Activated CD4-positive, alpha-beta T cell treated with anti-CD3 and anti-CD28 coated beads, Interleukin-2, amount 50 U/mL, for 16 hours (primary cell): Measurements from ENCODE around the gene KLF3.

ENCODE experiments used
- DNase-seq: peaks from one replicate; pipeline ENCODE4 v3.0.0-alpha.2; 2020

The KLF3 gene

DNA sequence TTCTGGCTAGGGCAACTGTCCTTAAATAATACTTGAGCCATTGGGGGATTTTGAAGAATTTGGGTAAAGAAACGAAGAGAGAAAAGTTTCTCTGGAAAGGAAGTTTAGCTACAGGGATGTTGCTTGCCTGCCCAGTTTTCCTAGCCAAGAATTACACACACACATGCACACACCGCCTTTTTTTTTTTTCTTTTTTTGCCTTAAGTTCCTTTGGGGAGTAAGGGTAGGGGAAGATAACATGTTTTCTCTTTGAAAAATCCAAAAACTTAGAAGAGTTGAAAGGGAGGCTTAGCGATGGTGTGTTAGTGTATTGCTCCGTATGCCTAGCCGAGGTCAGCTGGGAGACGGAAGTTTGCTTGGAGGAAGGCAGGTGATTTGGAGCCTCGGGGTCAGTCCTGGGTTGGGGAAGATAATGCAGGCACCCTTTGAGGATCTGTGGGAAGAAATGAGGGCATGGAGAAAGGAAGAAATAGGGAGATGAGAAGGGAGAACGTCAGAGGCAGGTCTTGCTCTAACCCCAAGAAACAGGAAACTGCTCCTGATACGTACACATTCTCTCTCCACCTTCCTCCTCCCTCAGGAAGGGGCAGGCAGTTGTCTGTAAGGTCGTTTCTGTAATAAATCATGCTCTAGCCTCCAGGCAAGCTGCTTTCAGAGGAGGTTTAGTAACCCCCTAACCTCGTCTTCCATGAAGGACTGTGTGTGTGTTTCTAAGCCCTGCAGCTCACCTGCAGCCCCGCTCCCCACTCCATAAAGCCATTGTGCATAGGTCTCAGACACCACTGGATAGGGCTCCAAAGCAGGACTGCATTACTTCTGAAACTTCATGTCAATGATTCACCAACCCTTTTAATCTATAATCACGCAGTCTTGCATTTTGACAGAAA lies 10.5 kb downstream of the KLF3 start:
- DNase-seq = no peak

DNA sequence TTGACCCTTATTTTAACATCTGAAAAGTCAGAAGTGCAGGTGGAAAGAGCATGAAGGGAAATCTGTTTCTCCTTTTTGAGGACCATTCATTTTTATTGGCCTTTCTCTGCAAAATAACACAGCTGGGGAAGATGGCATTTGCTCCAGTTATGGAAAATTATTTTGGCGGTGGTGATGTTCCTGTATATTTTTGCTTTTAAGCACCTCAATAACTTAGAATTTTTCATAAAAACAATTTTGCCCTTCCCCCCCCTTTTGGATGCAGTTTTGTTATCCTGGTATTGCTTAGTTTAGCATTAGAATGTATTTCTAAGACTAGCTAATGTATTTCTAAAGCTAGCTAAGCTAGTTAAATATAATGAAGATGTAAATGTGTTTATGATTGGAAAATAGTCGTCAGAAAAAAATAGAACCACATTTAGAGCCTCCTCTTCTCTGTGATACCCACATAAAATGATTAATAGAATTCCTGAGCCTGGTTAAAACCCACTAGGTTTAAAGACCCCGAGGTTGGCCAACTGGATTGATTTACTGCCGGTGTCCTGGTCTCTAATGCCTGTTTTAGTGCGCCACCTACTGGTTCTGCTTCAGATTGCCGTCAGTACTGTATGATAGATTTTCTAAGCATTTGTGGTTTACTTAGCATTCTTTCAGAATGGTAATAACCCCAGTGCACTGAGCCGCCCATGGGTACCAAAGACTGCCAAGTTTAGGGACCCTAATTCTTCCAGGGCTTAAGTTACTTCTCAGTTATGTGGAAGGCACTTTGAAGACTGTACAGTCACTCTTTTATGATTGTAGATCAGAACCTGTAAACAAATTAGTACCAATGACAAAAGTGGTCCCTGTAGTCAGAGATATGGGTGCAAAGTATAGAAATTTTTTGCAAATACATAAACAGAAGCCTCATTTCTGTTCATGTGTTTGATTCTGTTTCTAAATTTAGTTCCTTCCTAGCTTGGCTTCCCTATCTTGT lies 11.4 kb downstream of the KLF3 start:
- peak; percentile 84 for DNase-seq

DNA sequence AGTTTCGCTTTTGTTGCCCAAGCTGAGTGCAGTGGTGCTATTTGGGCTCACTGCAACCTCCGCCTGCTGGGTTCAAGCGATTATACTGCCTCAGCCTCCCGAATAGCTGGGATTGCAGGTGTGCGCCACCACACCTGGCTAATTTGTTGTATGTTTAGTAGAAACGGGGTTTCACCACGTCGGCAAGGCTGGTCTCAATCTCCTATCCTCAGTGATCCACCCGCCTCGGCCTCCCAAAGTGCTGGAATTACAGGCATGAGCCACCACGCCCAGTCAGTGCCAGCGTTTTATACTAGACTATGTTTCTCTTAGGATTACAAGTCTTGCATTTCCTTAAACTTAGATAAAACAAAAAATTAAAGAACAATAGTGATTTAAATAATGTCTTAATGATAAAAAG lies 13.0 kb downstream of the KLF3 start:
- no peak for DNase-seq

DNA sequence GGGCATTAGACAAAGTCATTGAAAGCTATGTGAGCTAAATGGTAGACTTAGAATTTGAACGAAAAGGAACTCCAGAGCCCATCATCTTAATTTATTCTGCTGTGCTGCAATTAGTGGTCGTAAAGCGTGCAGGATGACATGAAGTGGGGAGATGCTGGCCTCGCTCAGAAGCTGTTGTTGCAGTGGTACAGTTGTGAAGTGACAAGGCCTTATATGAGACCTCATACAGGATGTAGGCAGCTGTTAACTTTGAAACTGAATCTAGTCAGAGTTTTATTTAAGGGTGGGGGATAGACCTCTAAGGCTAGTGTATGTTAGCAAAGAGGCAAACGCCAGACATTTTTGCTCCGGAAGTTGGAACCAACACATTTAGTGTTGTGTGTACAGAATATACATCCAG lies 13.4 kb downstream of the KLF3 start:
- DNase-seq = peak; percentile 28

DNA sequence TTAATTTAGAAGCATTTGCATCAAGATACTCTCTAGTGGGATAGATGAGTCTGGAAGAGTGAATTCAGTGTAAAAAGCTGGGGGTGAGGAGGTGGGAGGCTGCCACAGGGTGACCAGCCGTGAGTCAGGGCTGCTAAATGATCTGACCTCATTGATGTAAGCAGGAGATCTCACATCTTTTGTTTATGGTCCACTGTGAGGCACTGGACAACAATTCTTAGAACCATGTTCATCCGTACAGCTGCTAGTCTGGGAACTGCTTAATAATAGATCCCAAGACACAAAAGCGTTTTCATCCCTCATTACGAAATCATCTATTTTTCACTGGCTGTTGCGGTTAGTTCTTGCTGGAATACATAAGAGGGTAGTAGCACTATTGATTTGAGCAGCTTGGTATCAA lies 14.1 kb downstream of the KLF3 start:
- no peak for DNase-seq

DNA sequence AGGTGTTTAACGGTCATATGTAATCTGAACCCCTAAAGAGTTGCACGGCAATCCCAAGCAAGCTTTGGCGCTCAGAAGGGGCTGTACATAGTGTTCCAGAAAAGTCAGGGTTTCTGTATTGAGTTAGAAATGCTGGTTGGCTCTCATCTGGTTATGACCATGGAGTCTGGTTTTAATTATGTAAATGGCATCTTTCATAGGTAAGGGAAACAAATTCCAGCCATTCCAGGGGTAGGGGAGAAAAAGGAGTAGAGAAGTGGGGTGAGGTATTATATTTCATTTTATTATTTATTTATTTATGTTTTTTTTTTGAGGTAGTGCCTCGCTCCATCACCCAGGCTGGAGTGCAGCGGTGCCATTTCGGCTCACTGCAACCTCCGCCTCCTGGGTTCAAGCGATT lies 15.9 kb downstream of the KLF3 start:
- no peak for DNase-seq

DNA sequence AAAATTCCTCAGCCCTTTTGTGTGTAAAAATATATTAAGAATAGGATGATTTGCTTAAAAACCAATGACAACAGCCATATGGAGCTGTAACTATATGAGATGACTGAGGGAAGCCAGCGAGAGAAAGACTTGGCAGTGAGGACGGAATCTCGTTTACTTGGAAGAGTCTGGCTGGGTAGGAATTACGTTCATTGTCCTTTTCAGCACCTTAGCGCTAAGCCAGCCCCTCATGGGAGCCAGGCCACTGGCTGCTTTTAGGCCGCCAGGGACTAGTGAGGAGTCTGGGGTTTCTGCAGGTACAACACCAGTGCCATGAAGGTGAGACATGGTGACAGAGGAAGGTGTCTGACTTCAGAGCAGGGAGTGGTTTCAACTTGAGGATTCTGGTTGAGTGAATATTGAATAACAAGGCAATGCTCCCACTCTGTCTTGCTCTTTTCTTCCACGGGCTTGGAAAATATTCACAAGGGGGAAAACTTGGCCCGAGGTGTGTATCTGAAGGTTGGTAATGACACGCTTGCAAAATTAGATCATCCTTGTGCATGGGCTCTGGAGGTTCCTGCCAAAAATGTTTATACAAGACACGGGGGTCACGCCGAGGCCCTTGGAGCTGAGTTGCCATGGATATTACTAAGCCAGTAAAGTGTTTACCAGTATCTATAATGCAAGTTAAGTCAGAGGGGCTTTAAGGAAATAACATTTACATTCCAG lies 17.4 kb downstream of the KLF3 start:
- DNase-seq = no peak

DNA sequence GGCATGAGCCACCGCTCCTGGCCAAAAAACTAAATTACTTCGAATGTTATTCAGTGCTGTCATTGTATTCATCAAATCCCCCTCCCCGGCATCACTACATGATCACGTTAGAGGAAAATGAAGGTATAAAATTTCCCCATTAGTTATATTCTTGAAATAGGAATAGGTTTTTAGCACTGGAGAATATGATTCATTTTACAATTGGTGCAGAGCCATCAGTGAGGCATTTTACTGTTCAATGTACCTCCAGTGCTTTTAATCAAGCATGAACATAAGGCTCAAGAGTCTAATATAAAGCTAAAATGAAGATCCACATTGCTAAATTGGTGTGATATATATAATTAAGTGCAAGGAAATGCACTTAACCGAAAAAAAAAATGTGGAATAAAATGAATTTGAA lies 18.3 kb downstream of the KLF3 start:
- no peak for DNase-seq

DNA sequence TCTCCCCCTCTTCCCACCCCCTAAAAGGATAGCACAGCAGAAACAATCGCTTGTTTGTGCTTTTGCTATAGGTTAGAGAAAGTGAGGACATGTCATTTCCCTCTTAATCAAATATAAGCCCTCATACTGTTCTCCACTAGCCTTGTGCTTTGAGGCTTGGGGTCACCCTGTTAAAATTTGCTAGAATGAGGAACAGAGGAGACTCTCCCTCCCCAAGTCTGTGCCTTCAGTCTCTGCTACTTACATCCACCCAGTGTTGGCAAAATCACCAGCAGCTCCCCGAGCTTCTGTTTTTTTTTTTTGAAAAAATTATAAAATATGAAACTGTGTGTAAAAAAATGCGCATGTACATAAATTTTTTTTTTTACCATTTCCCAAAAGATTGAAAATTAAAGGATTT lies 19.3 kb downstream of the KLF3 start:
- no peak for DNase-seq

DNA sequence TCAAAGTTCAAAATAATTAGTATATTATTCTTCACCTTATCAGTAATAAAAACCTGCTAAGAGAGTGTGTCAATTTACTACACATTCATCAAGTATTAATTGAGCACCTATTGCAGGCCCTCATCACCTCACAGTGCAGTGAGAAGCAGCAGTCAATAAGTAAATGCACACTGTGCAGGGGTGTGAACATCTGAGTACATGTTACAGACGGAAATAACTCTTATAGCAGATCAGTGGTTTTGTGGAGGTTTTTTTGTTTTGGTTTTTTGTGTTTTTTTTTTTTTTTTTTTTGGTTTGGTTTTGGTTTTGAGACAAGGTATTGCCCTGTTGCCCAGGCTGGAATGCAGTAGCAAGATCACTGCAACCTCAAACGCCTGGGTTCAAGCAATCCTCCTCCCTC lies 20.3 kb downstream of the KLF3 start:
- DNase-seq = peak; percentile 35

DNA sequence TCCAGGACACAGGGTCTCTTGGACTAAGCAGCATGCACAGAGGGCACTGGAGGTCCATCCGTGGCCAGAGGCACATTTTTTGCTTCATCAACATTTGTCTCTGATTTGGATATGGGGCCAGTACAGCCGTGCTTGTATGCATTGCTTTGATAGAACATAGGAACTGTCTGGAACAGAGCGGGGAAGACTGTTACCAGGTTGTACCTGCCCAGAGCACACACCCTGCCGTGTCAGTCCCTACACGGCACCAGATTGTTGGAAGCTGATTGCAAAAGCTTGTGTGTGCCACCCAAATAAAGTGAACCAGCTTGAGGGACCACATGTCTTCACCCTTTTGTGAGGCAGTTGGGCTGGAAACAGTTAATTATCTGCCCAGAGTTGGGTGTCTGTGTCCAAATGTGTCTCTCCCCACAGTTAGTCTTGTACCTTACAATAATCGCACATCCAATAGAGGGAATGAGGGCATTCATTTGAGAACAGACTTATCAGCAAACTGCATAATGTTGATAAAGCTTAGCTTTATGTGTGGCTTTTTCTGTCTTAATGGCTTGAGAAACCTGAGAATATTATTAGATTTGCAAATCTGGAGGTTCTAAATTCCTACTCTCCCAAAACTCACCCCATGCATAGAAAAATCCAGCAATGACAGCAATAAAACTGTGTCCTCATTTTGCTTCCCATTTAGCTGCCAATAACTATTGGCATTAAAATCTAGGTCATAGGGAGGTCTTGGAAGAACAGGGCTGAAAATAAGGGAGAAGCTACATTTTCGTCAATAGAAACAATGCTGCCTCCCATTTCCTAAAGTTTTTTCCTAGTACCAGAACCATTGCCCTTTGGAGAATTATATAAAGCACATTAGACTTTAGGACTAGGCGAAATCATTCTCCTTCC lies 21.2 kb downstream of the KLF3 start:
- DNase-seq = no peak

DNA sequence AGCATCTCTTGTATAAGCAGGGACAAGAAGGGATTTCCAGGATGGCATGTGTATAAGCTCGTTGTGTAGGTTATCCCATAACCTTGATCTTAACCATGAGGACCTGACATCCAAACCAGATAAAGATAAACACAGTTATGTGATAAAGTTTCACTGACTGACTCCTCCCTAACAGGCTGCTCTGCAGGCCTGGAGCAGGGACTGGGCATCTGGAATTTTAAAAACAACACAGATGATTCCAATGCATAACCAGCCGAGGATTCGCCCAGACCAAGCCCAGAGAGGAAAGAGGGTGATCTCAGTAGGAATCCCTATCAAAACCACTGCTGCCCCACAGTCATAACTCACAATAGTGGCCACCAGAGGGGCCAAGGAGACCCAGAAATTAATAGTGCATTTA lies 22.7 kb downstream of the KLF3 start:
- no peak for DNase-seq

DNA sequence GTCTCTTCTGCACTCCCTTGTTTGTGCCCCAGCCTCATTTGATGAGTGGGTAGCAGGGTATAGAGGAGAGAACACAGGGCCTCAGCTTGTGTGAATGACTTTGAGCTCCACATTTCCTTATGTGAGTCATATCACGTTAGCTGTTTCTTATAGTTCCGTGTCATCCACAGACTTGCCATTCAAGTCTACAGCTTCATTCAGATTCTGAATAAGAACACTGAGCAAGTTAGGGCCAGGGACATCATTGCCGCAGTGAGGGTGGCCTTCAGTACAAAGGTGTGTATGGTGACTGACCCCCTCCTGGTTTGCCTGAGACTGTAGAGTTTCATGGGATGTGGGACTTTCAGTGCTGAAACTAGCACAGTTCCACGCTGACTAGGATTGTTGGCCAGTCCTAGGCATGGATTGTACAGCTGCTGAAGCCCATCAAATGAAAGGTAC lies 23.6 kb downstream of the KLF3 start:
- DNase-seq = peak; percentile 63

DNA sequence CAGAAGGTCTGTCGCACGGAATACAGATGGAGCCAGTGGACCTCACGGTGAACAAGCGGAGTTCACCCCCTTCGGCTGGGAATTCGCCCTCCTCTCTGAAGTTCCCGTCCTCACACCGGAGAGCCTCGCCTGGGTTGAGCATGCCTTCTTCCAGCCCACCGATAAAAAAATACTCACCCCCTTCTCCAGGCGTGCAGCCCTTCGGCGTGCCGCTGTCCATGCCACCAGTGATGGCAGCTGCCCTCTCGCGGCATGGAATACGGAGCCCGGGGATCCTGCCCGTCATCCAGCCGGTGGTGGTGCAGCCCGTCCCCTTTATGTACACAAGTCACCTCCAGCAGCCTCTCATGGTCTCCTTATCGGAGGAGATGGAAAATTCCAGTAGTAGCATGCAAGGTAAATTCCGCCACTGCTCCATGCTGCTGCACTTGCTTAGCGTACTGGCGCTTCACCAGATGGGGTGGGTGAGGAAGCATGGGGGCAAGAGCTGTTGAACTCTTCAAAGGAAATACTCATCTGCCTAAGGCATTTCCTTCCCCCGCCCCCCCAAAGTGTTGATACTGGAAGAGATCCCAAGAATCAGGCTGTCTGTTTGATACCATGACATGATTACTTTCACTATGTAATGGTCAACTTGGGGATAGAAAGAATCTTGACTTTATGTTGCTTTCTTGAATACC lies 24.8 kb downstream of the KLF3 start:
- no peak for DNase-seq

DNA sequence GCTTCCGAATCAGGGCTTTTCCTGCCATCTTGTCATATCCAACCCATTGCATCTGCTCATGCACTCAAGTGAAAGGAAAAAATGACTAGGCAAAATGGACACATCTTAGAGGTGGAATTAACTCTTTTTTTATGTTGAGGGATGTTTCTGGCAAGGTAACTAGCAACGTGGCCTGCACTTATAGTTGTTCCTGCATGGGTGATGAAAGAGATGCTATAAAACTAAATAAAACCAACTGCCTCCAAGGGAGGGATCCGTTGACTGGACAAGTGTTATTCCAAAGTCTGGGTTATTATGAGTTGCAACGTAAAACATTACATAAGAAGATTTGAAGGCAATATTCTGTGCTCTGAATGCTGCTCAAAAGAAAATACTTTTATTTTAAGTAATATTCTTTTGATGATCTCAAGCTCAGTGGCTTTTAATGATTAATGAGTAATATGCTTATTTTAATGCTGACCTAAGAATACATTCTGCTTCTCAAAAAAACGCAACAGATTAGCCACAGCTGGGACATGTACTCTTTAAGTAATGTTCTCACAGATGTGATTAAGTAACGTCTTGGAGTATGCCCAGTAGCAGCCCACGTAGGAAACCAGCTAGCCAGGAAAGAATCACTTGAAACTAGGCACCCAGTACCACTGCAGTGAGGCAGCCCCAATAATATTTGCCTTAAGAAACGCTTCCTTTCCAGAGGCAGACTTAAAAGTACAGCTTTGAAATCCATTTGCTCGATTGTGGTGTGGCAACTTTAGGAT lies 27.4 kb downstream of the KLF3 start:
- no peak for DNase-seq

DNA sequence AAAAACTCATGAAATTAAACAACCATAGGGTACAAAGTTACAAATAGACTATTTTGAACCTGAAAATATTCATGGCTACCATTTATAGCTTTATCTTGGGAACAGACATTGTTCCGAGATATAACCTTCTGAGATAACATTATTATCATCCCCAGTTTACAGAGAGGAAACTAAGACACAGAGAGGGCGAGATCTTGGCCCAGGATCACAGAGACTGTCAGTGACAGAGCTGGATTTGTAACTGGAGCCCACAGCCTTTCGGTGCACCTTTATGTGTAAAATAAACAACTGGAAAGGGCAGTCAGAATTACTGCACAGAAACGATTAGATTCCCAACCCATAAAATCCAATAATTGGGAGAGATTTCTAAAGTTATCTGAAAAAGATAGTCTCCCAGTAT lies 28.4 kb downstream of the KLF3 start:
- no peak for DNase-seq

DNA sequence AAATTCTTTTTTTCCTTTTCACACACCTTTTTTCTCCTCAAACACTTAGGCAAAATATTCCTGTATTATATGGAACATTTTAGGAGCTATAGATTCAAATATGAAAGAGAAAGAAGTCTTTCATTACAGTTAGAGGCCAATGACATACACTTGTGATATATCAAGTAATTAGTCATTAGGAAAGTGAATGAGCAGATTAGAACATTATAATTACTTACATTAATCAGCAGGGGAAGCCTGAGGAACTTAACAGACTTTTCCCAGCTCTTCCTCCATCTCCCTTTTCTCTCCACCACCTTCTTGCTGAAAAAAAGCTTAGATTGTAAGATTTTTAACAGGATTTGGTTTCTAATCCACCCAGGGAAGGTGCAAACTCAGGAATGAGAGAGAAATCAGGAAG lies 29.6 kb downstream of the KLF3 start:
- DNase-seq = no peak

DNA sequence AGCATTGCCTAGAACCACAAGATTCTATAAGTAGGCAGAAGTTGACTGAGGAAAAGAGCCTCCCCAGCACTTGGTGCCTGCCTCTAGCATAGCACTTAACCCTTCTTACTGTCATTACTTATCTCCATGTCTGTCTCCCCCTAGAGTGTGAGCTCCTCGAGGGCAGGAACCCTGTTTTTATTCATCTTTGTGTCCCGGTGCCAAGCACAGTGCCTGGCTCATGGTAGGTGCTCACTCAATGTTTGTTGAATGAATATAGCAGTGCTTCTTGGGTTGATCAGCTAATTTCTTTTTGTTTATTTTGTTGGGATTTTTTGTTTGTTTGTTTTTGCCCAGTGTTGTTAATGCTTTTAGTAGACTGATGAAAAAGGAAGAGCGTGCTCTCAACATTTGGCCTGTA lies 30.3 kb downstream of the KLF3 start:
- no peak for DNase-seq

DNA sequence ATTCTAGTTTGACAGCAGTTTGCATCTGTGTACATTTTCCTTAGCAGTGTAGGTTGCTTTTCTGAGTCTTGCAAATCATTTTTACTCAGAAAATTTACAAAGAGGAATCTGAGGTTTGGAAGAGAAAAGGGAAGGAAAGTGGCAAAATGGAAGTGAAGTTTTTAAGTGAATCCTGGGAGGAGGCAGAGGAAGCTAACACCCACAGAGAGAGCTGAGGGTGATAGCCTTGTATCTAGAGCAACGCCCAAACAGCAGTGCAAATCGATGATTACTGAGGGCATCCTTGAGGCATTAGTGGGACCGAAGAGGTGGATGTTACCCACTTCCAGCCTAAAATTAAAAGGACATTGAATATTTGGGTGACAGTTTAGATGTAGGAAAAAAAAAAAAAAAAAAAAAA lies 31.8 kb downstream of the KLF3 start:
- DNase-seq = no peak

DNA sequence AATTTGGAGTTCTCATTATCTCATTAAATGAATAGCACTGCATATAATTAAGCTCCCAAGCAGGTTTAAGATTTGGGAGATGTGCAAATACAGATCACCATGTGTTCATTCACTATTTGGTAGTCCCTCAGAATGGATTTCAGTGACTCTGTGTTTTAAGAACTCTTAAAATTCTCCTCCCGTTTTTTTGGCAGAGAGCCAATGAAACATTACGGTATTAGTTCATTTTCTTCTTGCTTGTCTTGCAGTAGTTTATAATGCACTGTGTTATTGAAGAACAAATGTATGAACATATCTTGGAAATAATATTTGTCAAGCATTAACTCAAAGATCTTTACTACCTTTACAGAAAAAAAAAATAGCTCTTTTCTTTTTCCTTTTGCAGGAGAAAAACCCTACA lies 32.7 kb downstream of the KLF3 start:
- no peak for DNase-seq

DNA sequence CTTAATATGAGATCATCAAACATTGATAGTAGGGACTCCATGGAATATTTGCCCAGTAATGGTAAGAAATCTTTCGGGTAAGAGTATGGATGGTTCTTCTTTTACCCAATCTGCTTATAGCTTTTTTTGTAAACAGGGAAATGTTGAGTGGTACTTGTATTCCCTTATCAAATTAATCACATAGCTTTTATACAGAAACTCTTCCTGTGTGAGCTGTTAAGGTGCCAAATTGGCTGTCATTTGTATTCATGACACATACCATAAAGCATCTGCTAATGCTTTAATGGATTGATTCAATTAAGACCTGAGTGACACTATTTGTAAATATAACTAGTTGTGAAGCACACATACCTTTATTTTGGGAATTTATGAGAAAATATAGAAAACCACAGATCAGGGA lies 34.2 kb downstream of the KLF3 start:
- DNase-seq = no peak
